ENCODE data around the gene PUDP.
"Not testable (repeated sequence)": the region's sequence is repeated elsewhere in the genome, so short reads cannot be mapped to it uniquely, and the experiment has no call there.

The PUDP gene

GRCh38 chrX:7112071-7112470 is 35.9 kb downstream of the PUDP start:
- DNase-seq, result no peak
- in situ Hi-C loops (cut with MboI; ENCODE audit: low pct_unique_long_range_greater_than_20kb, low sequenced_read_pairs), result no loop called here

DNA sequence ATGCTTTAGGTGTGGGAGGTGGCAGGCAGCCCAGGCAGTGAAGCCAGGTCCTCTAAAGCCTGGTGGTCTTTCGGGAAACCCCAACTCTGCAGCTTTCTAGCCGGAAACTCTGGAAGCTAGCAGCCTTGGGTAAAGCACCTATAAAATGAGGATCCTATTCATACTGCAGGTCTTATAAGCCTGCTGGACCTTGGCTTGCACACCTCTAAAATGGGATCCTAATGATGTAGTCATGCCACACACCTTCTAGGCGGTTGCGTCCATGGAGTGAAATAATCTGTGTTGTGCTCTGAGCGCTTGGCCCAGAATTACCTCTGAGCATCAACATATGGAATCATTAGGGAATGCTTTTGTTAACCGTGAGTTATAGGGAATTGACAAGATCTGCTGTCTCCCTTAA is 36.4 kb downstream of the PUDP start:
- no peak for DNase-seq

GRCh38 chrX:7110821-7111276 is 37.1 kb downstream of the PUDP start:
- in situ Hi-C loops (cut with MboI; ENCODE audit: low pct_unique_long_range_greater_than_20kb, low sequenced_read_pairs), result no loop called here
- peak; percentile 65 for DNase-seq

More for the DNA sequence above, 36.4 kb downstream of the PUDP start:
- in situ Hi-C loops (cut with MboI; ENCODE audit: low pct_unique_long_range_greater_than_20kb, low sequenced_read_pairs), result no loop called here

DNA sequence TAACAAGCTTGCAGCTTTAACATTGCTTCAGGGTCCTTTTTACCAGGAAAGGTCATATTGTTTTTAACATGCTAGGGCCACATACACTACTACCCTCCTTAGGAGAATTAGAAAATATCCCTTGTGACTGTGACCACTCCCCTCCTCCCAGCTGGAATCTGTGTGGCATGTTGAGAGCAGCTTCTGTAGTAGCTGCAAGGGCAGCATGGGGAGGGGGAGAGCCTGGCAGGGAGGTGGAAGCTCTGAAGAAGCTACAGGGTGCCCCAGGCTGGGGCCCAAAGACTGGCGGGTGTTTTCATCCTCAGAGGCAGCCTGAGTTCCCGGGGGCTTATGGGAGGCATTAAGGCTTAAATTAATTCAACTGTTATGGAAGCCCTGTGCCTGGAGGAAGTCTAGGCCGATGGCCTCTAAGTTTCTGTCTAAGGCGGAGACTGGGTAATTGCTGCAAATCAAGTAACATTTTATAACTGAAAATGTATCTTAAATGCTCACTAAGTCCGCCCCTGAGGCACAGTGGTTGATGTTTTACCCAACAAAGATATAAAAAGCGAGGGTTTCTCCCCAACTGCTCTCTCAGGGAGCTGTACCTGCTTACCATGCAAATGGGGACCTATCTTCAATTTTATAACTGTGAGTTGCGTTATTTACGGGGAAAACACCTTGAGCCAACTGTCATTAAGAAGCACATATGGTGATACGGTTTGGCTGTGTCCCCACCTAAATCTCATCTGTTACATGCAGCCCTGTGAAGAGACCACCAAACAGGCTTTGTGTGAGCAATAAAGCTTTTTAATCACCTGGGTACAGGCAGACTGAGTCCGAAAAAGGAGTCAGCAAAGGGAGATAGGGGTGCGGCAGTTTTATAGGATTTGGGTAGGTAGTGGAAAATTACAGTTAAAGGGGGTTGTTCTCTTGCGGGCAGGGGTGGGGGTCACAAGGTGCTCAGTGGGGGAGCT is 37.8 kb downstream of the PUDP start:
- in situ Hi-C loops (cut with MboI; ENCODE audit: low pct_unique_long_range_greater_than_20kb, low sequenced_read_pairs), result no loop called here
- DNase-seq, result no peak

DNA sequence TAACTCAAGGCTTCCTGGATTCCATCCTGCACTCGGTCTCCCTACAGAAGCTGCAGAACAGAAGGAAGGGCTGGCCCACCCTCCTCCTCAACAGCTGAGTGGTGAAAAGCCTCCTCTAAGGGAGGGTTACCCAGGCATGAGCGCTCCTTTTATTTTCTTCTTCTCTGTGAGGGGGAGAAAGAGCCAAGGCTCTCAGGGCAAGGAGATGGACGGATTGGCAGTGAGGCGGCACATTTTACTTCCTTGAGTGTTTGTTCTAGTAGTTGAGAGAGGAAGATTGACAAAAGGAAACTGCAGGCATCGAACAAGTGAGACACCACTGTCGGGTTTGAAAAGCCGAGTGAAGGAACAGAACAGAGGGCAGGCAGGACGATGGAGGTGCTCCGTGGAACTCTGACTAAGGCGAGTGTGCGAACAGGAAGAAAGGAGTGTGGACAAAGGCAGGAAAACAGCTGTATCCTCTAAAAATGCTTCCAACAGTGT is 38.9 kb downstream of the PUDP start:
- in situ Hi-C loops (cut with MboI; ENCODE audit: low pct_unique_long_range_greater_than_20kb, low sequenced_read_pairs), result no loop called here
- peak; percentile 48 for DNase-seq

DNA sequence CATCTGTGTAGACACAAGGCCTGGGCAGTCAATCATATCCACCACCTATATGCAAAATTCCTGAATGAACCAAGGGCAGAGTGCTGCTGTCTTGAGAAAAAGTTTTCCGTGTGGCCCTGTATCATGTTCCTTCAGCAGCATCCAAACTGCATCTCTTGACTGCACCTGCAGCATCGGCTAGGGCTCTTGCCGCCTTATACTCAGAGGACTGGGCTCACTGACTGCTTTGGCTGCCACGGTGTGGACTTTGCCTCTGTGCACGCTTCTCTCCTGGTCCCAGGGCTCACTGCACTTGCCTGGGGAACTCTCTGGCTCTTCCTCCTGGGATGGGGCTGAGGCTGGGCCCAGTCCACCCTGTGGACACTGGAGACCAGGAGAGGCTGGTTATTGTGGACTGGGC is 39.9 kb downstream of the PUDP start:
- in situ Hi-C loops (cut with MboI; ENCODE audit: low pct_unique_long_range_greater_than_20kb, low sequenced_read_pairs), result no loop called here
- DNase-seq, result no peak

DNA sequence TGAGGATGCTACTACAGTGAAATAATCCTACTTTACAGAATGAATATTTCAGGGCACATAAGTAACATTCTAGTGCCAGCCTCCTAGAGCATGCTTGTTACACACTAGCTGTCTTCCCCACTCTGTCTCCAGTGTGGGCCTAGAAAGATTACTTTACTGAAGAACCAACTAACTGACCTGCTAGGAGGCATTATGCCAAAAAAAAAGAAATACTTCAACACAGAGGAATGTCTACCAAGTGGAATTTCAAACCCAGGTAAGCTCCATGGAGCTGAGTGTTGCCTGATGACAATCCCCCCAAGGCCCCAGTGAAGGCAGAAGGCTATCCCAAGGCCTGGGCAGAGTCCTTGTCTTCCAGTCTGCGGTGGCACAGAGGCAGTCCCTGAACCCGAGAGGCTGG is 41.3 kb downstream of the PUDP start:
- in situ Hi-C loops (cut with MboI; ENCODE audit: low pct_unique_long_range_greater_than_20kb, low sequenced_read_pairs), result no loop called here
- no peak for DNase-seq

GRCh38 chrX:7102119-7102518 is 45.8 kb downstream of the PUDP start:
- in situ Hi-C loops (cut with MboI; ENCODE audit: low pct_unique_long_range_greater_than_20kb, low sequenced_read_pairs), result no loop called here
- DNase-seq, result no peak

- in situ Hi-C loops (cut with MboI; ENCODE audit: low pct_unique_long_range_greater_than_20kb, low sequenced_read_pairs), result no loop called here
These were observed 47.9 kb downstream of the PUDP start for GRCh38 chrX:7100022-7100421.

GRCh38 chrX:7095657-7096056 is 52.3 kb downstream of the PUDP start:
- DNase-seq; in situ Hi-C loops (cut with MboI; ENCODE audit: low pct_unique_long_range_greater_than_20kb, low sequenced_read_pairs): not testable (repeated sequence)

More at GRCh38 chrX:7100022-7100421, 47.9 kb downstream of the PUDP start:
- DNase-seq, result no peak

- in situ Hi-C loops (cut with MboI; ENCODE audit: low pct_unique_long_range_greater_than_20kb, low sequenced_read_pairs), result no loop called here
- no peak for DNase-seq
These were observed 54.6 kb downstream of the PUDP start for GRCh38 chrX:7093305-7093704.

- in situ Hi-C loops (cut with MboI; ENCODE audit: low pct_unique_long_range_greater_than_20kb, low sequenced_read_pairs), result no loop called here
- DNase-seq, result no peak
These were observed 55.4 kb downstream of the PUDP start for GRCh38 chrX:7092543-7092942.

DNA sequence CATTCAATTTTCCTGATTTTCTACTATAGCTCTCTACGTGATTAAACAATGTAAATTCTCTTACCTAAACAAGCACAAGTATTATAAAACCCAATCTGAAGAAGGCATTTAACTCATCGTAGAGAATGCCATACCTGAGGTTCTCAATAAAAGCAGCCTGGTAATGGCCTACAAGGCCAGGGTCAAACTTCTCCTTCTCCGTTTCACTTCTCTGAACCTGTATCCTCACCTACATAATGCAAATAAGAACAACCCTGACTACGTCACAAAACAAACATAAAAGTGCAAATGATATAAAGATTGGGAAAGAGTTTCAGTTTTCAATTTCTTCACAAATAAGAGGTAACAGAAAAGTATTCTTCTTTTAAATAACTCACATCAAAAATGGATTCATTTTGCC is 56.0 kb downstream of the PUDP start:
- in situ Hi-C loops (cut with MboI; ENCODE audit: low pct_unique_long_range_greater_than_20kb, low sequenced_read_pairs), result no loop called here
- DNase-seq, result no peak

- in situ Hi-C loops (cut with MboI; ENCODE audit: low pct_unique_long_range_greater_than_20kb, low sequenced_read_pairs), result no loop called here
- DNase-seq, result no peak
These were observed 57.3 kb downstream of the PUDP start for GRCh38 chrX:7090641-7091040.

DNA sequence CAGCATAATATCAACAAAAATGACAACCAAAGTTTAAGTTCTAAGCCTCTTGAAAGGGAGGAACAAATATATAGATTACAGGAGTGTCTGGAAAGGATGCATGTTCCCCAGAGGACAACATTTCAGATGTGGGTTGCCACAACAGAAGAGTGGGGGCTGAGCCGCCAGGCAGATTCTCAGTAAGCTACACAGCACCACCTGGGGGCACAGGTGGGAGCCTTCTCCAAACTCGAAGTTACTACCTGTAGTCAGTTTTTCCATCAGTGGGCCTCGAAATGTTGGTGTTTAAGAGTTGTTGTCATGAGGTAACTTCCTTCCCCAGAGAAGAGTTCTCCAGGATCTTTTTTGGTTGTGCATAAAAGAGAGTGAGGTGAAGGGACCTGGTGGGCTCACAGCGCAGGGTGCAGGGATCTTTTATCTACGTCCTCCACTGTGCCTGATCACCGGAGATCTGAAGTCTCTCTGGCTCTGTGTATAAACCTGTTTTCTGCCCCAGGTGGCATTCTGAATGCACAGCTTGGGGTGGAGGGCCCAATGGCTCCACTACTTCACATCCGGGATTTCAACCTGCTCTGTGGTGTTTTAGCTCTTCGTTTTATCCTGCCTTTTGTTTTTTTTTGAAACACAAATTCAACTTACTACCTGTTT is 58.9 kb downstream of the PUDP start:
- in situ Hi-C loops (cut with MboI; ENCODE audit: low pct_unique_long_range_greater_than_20kb, low sequenced_read_pairs), result no loop called here
- DNase-seq, result no peak

GRCh38 chrX:7086384-7086783 is 61.6 kb downstream of the PUDP start:
- DNase-seq, result peak; percentile 28
- in situ Hi-C loops (cut with MboI; ENCODE audit: low pct_unique_long_range_greater_than_20kb, low sequenced_read_pairs), result no loop called here

GRCh38 chrX:7085879-7086278 is 62.1 kb downstream of the PUDP start:
- no peak for DNase-seq

DNA sequence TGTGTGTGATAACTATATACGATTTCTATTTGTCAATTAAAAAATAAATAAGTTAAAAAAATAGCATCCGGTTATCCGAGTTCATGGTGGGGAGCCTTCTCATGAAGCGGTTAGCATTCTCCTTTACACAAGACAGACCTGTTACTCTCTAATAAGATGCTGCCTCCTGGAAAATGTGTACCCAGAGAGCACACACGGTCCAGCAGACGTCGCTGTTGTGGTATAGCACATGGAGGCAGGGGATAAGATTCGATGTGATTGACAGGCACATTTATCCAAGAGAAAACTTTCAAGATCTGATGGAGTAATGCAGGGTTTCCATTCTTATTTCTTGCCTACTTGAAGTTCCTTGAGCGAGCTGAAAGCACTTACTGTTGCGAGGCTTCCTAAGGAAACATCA is 63.1 kb downstream of the PUDP start:
- DNase-seq, result no peak
- in situ Hi-C loops (cut with MboI; ENCODE audit: low pct_unique_long_range_greater_than_20kb, low sequenced_read_pairs), result no loop called here

More at GRCh38 chrX:7085879-7086278, 62.1 kb downstream of the PUDP start:
- in situ Hi-C loops (cut with MboI; ENCODE audit: low pct_unique_long_range_greater_than_20kb, low sequenced_read_pairs), result no loop called here

GRCh38 chrX:7083468-7084396 is 64.2 kb downstream of the PUDP start:
- DNase-seq, result peak; percentile 93
- in situ Hi-C loops (cut with MboI; ENCODE audit: low pct_unique_long_range_greater_than_20kb, low sequenced_read_pairs), result no loop called here
